Thoracic aorta (tissue), 2 donors: ENCODE results near the gene IFT57. TPM values are rescaled to one million over a fixed set of nuclear protein-coding genes. Genes with fewer than 3 reads are reported as not detected.

Experiments
- ATAC-seq: fragments of 150-250 bp; one replicate; pipeline ENCODE4 v1.8.0; 2017; ENCODE audit warnings: low read depth; ENCODE audit not compliant: insufficient number of reproducible peaks, low FRiP score
- DNase-seq: peaks from one replicate; pipeline ENCODE4 v3.0.0-alpha.2; 2020; ENCODE audit warnings: low spot score
- H3K27ac ChIP-seq, 2 donors: fragments of 200-600 bp; sonication (generic); 1 replicate in 1 of 2; 2 replicates in 1 of 2; pipeline ENCODE4 v1.5.1; 2016; ENCODE audit warnings: mild to moderate bottlenecking in 2 of 2, moderate library complexity in 2 of 2
- H3K27me3 ChIP-seq: fragments of 200-600 bp; sonication (generic); replicated peaks from 2 replicates; pipeline ENCODE4 v1.6.0; 2016; ENCODE audit warnings: mild to moderate bottlenecking; ENCODE audit not compliant: insufficient read depth
- H3K36me3 ChIP-seq: fragments of 200-600 bp; sonication (generic); one replicate; pipeline ENCODE4 v1.5.1; 2016
- H3K4me1 ChIP-seq, 2 donors: fragments of 200-600 bp; sonication (generic); 1 replicate in 1 of 2; 2 replicates in 1 of 2; pipeline versions ENCODE4 v1.5.1 to v1.6.0; 2016; ENCODE audit warnings: low read depth in 2 of 2, mild to moderate bottlenecking in 1 of 2; ENCODE audit not compliant: control insufficient read depth in 1 of 2
- H3K4me3 ChIP-seq: fragments of 200-600 bp; sonication (generic); 2 replicates; pipeline ENCODE4 v1.5.1; 2016; ENCODE audit warnings: mild to moderate bottlenecking
- H3K9me3 ChIP-seq: fragments of 200-600 bp; sonication (generic); 2 replicates; pipeline ENCODE4 v1.5.1; 2016
- CTCF ChIP-seq: fragments of 200-600 bp; sonication (generic); IDR thresholded peaks from one replicate; pipeline ENCODE4 v1.5.1; 2019; ENCODE audit warnings: antibody characterized with exemption
- total RNA-seq, 2 donors: library from RNA; depleted of rRNA; stranded (reverse); fragments of >200 nt; gene quantifications; one replicate each; pipeline versions ENCODE4 v1.1.0 to v1.2.3, GENCODE V29; 2016

IFT57 gene
- total RNA-seq, 2 donors from 2014 or later = 35.7 to 41.1 TPM

GRCh38 chr3:108125550-108126071 lies 96.6 kb downstream of the IFT57 start:
- Histone ChIP-seq H3K27me3 (no peaks in the 10 kb centered on the region), H3K36me3 (no peaks in the 10 kb centered on the region), H3K9me3 (no peaks in the 10 kb centered on the region), H3K4me1 (peaks cover 2 to 5% of the 10 kb centered on the region in 2 donors), H3K27ac (no peak overlapping the region), H3K4me3 (no peak overlapping the region)
- no peak for TF ChIP-seq CTCF
- DNase-seq (no peak), ATAC-seq (no peak)

GRCh38 chr3:108125153-108125543 lies 97.1 kb downstream of the IFT57 start:
- no peaks in the 10 kb centered on the region for H3K27me3 ChIP-seq
- H3K4me1 ChIP-seq = no peaks in the 10 kb centered on the region
- TF ChIP-seq CTCF = no peak
- no peak overlapping the region for H3K27ac ChIP-seq
- H3K4me3 ChIP-seq = no peak overlapping the region
- H3K9me3 ChIP-seq = no peaks in the 10 kb centered on the region
- ATAC-seq (no peak), DNase-seq (no peak)
- H3K36me3 ChIP-seq = no peaks in the 10 kb centered on the region

- no peaks in the 10 kb centered on the region for H3K9me3 ChIP-seq
- H3K27me3 ChIP-seq = no peaks in the 10 kb centered on the region
- ATAC-seq = no peak
- H3K27ac ChIP-seq = no peak overlapping the region
- H3K4me3 ChIP-seq = no peak overlapping the region
- no peak for DNase-seq
- no peaks in the 10 kb centered on the region for H3K36me3 ChIP-seq
- no peak for TF ChIP-seq CTCF
- no peaks in the 10 kb centered on the region for H3K4me1 ChIP-seq
Observed at GRCh38 chr3:108124337-108125152, 97.7 kb downstream of the IFT57 start.

- ATAC-seq (no peak), DNase-seq (no peak)
- Histone ChIP-seq H3K27ac (no peak overlapping the region), H3K36me3 (no peaks in the 10 kb centered on the region), H3K4me3 (no peak overlapping the region), H3K4me1 (no peaks in the 10 kb centered on the region), H3K9me3 (no peaks in the 10 kb centered on the region), H3K27me3 (no peaks in the 10 kb centered on the region)
- TF ChIP-seq CTCF = no peak
Observed at GRCh38 chr3:108123326-108123725, 98.9 kb downstream of the IFT57 start.

GRCh38 chr3:108122276-108122675 lies 99.9 kb downstream of the IFT57 start:
- ATAC-seq = no peak
- no peaks in the 10 kb centered on the region for H3K27me3 ChIP-seq
- no peak for DNase-seq
- no peak overlapping the region for H3K27ac ChIP-seq
- H3K9me3 ChIP-seq = no peaks in the 10 kb centered on the region
- H3K4me1 ChIP-seq = no peaks in the 10 kb centered on the region
- H3K4me3 ChIP-seq = no peak overlapping the region
- H3K36me3 ChIP-seq = no peaks in the 10 kb centered on the region
- no peak for TF ChIP-seq CTCF
